GM23248 (cell line): Measurements from ENCODE around the gene UBR2. TPM values are rescaled to one million over a fixed set of nuclear protein-coding genes. Genes with fewer than 3 reads are reported as not detected.
A peak's percentile ranks its signal among the peaks of the same experiment; 100 is the strongest.

Source experiments
- DNase-seq: peaks from one replicate; pipeline ENCODE4 v3.0.0-alpha.2; 2015
- H2AFZ ChIP-seq: fragments of 200-600 bp; sonication (generic); 2 replicates; pipeline ENCODE4 v1.6.1; 2016; ENCODE audit warnings: antibody characterized with exemption
- H3F3A ChIP-seq: fragments of 200-600 bp; sonication (generic); 2 replicates; pipeline ENCODE4 v1.6.1; 2016; ENCODE audit warnings: mild to moderate bottlenecking, antibody characterized with exemption, mixed run types; ENCODE audit not compliant: insufficient read depth
- H3K27ac ChIP-seq: fragments of 200-600 bp; sonication (generic); 2 replicates; pipeline ENCODE4 v1.5.1; 2016; ENCODE audit warnings: mild to moderate bottlenecking
- H3K27me3 ChIP-seq: fragments of 200-600 bp; sonication (generic); replicated peaks from 2 replicates; pipeline ENCODE4 v1.6.1; 2016; ENCODE audit warnings: mild to moderate bottlenecking; ENCODE audit not compliant: insufficient read depth
- H3K36me3 ChIP-seq: fragments of 200-600 bp; sonication (generic); 2 replicates; pipeline ENCODE4 v1.6.1; 2016; ENCODE audit warnings: low read depth, mild to moderate bottlenecking
- H3K4me1 ChIP-seq: fragments of 200-600 bp; sonication (generic); 2 replicates; pipeline ENCODE4 v1.6.1; 2016; ENCODE audit warnings: mild to moderate bottlenecking; ENCODE audit not compliant: insufficient read depth
- H3K4me2 ChIP-seq: fragments of 200-600 bp; sonication (generic); one replicate; pipeline ENCODE4 v1.6.1; 2016; ENCODE audit warnings: mild to moderate bottlenecking; ENCODE audit not compliant: unreplicated experiment
- H3K4me3 ChIP-seq: fragments of 200-600 bp; sonication (generic); 2 replicates; pipeline ENCODE4 v1.5.1; 2016; ENCODE audit warnings: mild to moderate bottlenecking
- H3K79me2 ChIP-seq: fragments of 200-600 bp; sonication (generic); 2 replicates; pipeline ENCODE4 v1.6.1; 2016; ENCODE audit warnings: mild to moderate bottlenecking; ENCODE audit not compliant: insufficient read depth
- H3K9ac ChIP-seq: fragments of 200-600 bp; sonication (generic); 2 replicates; pipeline ENCODE4 v1.6.1; 2016; ENCODE audit warnings: mild to moderate bottlenecking
- H3K9me2 ChIP-seq: fragments of 200-600 bp; sonication (generic); 2 replicates; pipeline ENCODE4 v1.6.1; 2016; ENCODE audit warnings: mixed run types, mild to moderate bottlenecking, moderate library complexity; ENCODE audit not compliant: insufficient read depth
- H3K9me3 ChIP-seq: fragments of 200-600 bp; sonication (generic); one replicate; pipeline ENCODE4 v1.6.1; 2017; ENCODE audit warnings: low read depth
- H4K20me1 ChIP-seq: fragments of 200-600 bp; sonication (generic); 2 replicates; pipeline ENCODE4 v1.6.0; 2016; ENCODE audit not compliant: insufficient read depth
- EZH2 ChIP-seq: fragments of 200-600 bp; sonication (generic); IDR thresholded peaks from 2 replicates; pipeline ENCODE4 v1.6.1; 2018; ENCODE audit warnings: antibody characterized with exemption, mild to moderate bottlenecking; ENCODE audit not compliant: insufficient read depth, poor library complexity, severe bottlenecking
- EZH2phosphoT487 ChIP-seq: fragments of 200-600 bp; sonication (generic); IDR thresholded peaks from 2 replicates; pipeline ENCODE4 v1.6.1; 2018; ENCODE audit warnings: antibody characterized with exemption, moderate library complexity, mild to moderate bottlenecking, low read depth; ENCODE audit not compliant: insufficient read depth
- WGBS, 2 experiments: methylation state at CpG; one replicate each; pipeline ENCODE4 v1.1.6; 2015 to 2017; ENCODE audit warnings: low lambda C conversion rate in 2 of 2, low coverage in 1 of 2; ENCODE audit errors: missing lambda C conversion rate in 2 of 2; 5-methylcytosine and 5-hydroxymethylcytosine counted together
- in situ Hi-C: fragments of 300-500 bp; cut with MboI; formaldehyde crosslinking; loops from 2 replicates; pipeline ENCODE4 v1.15.0; 2020
- polyA plus RNA-seq: library from polyadenylated mRNA; unstranded; fragments of >200 nt; fragmentation: Nextera tagmentation; extraction: Ambion mirVana; gene quantifications from 2 replicates; pipeline ENCODE4 v1.2.1, GENCODE V29; 2016
- total RNA-seq: library from RNA; depleted of rRNA; stranded (reverse); fragments of >200 nt; shearing (Covaris generic); gene quantifications from 2 replicates; pipeline ENCODE4 v1.2.3, GENCODE V29; 2014; rRNA removed

The UBR2 gene
- 23.3 and 24.8 TPM in 2 replicates for total RNA-seq
- polyA plus RNA-seq: 8.0 and 8.5 TPM in 2 replicates

DNA sequence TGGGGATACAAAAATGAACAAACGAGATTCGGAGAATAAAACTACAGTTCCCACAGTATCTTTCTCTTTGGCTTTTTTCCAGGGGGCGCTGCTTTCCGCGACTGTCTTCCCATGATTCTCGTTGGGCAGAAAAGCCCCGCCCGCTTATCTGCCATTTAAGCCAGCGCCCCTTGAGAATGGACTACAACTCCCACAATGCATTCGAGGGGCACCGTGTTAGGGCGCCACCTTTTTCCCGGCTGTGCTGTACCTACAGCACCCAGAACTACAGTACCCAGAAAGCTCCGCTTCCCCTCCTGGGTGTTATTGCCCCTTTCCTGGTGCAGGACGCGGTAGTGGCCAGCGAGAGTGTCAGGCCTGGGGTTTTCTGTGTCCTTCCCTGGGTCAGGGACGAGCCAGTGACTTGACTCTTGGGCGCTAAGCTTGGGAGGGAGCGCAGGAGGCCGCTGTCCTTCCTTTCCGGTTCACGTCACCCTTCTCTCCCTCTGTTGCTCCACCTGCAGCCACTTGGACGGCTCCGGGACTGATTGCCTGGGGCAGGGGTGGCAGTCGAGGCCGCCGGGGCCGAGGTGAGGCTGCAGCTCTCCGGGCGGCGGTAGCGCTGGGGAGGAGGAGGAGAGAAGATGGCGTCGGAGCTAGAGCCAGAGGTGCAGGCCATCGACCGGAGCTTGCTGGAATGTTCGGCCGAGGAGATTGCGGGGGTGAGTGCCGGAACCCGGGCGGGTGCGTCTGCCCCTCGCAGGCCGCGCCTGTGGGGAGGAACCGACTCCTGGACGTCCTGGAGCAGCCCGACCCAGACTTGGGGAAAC, at the start of gene UBR2:
Gene UBR2 (plus strand): TSS at position 333 of the 809 bp plus-strand sequence. CDS start 291 bp downstream, at position 624.
- peaks cover 9% of the 10 kb centered on the region; the same call in 1 of the 2 replicates for H3K4me1 ChIP-seq
- peak within 1 kb of the TSS; percentile 98 for H2AFZ ChIP-seq
- H3K27ac ChIP-seq: peak within 1 kb of the TSS; percentile 94
- H3K36me3 ChIP-seq: no peaks in the 10 kb centered on the region
- WGBS, 2 experiments: 0 to 1% methylated on average over 41 to 46 of the region's 50 CpGs
- peak within 1 kb of the TSS; percentile 95 for H3K4me2 ChIP-seq
- H3K9ac ChIP-seq: peak within 1 kb of the TSS; percentile 97
- no peaks in the 10 kb centered on the region for H4K20me1 ChIP-seq
- in situ Hi-C loops: no loop called here
- no peaks in the 10 kb centered on the region for H3K9me2 ChIP-seq
- TF ChIP-seq EZH2phosphoT487: no peak
- TF ChIP-seq EZH2: no peak
- peaks cover 50% of the 10 kb centered on the region for H3K79me2 ChIP-seq
- peak within 1 kb of the TSS; percentile 99 for H3K4me3 ChIP-seq
- peaks cover 11% of the 10 kb centered on the region for H3F3A ChIP-seq
- no peaks in the 10 kb centered on the region for H3K27me3 ChIP-seq
- peak; percentile 99 for DNase-seq
- no peaks in the 10 kb centered on the region for H3K9me3 ChIP-seq

DNA sequence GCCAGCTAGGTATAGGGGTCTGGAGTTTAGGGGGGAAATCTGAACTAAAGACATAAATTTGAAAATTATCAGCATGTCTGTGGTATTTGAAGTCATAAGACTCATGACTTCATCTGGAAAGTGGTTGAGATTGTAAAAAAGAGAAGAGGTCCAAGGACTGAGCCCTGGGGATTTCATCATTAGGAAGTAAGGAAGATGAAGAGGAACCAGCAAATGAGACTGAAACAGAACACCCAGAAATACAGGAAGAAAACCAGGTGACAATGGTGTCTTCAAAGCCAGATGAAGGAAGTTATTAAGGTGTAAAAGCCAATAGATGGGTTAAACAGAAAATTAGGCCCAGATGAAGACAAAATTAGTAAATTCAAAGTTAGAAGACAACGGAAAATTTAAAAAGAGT, 49.1 kb upstream of the UBR2 start:
- in situ Hi-C loops: no loop called here
- no peak for DNase-seq

DNA sequence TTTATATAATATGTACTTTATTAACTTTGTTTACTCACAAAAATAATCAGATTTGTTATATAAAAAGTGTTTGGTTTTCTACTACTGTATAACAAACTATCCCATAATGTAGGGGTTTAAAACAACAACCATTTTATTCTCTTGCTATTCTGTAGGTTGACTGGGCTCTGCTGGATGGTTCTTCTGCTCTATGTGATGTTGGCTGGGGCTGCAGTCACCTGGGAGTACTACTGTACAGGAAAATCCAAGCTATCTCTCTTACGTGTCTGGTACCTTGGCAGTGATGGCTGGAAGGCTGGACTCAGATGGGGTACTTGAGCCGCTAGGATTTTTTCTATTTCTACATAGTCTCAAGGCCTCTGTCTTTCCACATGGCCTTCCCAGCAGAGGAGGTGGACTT, 44.0 kb upstream of the UBR2 start:
- no peaks in the 10 kb centered on the region for H3K36me3 ChIP-seq
- in situ Hi-C loops: no loop called here
- H3K9me3 ChIP-seq: no peaks in the 10 kb centered on the region
- no peaks in the 10 kb centered on the region for H4K20me1 ChIP-seq
- no peak overlapping the region for H3K4me2 ChIP-seq
- no peak for DNase-seq
- no peak overlapping the region for H3K4me3 ChIP-seq
- no peak overlapping the region for H2AFZ ChIP-seq
- no peaks in the 10 kb centered on the region for H3K27me3 ChIP-seq
- H3K79me2 ChIP-seq: no peaks in the 10 kb centered on the region
- 98 to 100% methylated on average over 2 of the region's 2 CpGs for WGBS, 2 experiments
- TF ChIP-seq EZH2 (no peak), EZH2phosphoT487 (no peak)
- peaks cover 25% of the 10 kb centered on the region for H3F3A ChIP-seq
- H3K27ac ChIP-seq: no peak overlapping the region
- H3K4me1 ChIP-seq: peaks cover 21% of the 10 kb centered on the region
- H3K9ac ChIP-seq: no peak overlapping the region
- H3K9me2 ChIP-seq: no peaks in the 10 kb centered on the region

More for the DNA sequence above, 49.1 kb upstream of the UBR2 start:
- 0 out of 2 replicates have a peak, but pooled peaks cover 6% of the 10 kb centered on the region for H3K4me1 ChIP-seq
- H3K27ac ChIP-seq: no peak overlapping the region
- no peak overlapping the region for H3K4me2 ChIP-seq
- H3K79me2 ChIP-seq: no peaks in the 10 kb centered on the region
- H3K9me3 ChIP-seq: no peaks in the 10 kb centered on the region
- TF ChIP-seq EZH2phosphoT487: no peak
- TF ChIP-seq EZH2: no peak
- H3K27me3 ChIP-seq: no peaks in the 10 kb centered on the region
- H2AFZ ChIP-seq: no peak overlapping the region
- H3F3A ChIP-seq: peaks cover 5% of the 10 kb centered on the region; the same call in 1 of the 2 replicates
- H3K9me2 ChIP-seq: no peaks in the 10 kb centered on the region
- no peak overlapping the region for H3K4me3 ChIP-seq
- no peaks in the 10 kb centered on the region for H3K36me3 ChIP-seq
- WGBS, 2 experiments: 68 to 82% methylated on average over 1 of the region's 1 CpG
- no peak overlapping the region for H3K9ac ChIP-seq
- H4K20me1 ChIP-seq: no peaks in the 10 kb centered on the region

DNA sequence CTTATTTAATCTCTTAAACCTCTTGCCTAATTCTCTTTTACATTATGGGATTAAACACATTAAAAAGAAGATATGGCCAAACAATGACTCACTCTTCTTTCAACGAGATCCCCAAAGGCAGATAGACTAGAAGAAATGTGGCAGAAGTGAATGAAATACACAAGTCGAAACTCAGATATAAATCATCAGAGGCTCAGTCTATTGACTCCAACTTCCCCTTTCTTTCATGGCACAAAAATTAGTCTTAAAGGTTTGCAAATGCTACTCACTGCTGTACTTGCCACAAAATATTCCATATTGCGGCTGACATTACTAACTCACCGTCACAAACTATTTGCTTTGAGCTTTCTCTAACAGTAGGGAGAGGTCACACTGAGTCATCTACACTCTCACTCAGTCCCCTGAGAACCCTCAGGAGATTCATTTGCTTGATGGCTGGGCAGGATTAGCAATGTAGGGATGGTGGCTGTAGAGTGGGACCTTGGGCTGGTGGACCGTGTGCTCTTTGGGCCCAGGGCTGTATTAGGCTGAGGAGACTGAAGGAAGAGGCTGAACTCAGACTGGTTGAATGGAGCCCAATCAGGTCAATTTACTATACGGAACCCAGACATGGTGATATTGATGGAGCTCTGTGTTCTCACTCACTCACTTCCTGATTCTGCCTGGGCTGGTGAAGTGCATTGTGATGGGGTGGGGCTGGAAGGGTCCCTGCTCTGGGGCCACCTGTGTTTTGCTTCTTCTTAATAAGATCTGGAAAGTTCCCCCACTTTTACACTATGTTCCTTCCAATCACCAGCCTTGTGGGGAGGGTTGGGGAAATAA, 42.8 kb upstream of the UBR2 start:
- peak; percentile 92 for DNase-seq
- H3K4me1 ChIP-seq: peaks cover 21% of the 10 kb centered on the region
- H3K4me2 ChIP-seq: peak overlapping the region; percentile 53
- no peaks in the 10 kb centered on the region for H3K9me2 ChIP-seq
- H3K9me3 ChIP-seq: no peaks in the 10 kb centered on the region
- H3K4me3 ChIP-seq: no peak overlapping the region
- no peak overlapping the region for H3K9ac ChIP-seq
- no peaks in the 10 kb centered on the region for H3K27me3 ChIP-seq
- peaks cover 25% of the 10 kb centered on the region for H3F3A ChIP-seq
- 33% methylated on average over 6 of the region's 6 CpGs for WGBS, 2 experiments
- no peak overlapping the region for H2AFZ ChIP-seq
- H3K27ac ChIP-seq: peak overlapping the region; percentile 62
- TF ChIP-seq EZH2 (no peak), EZH2phosphoT487 (no peak)
- in situ Hi-C loops: no loop called here
- H3K36me3 ChIP-seq: no peaks in the 10 kb centered on the region
- no peaks in the 10 kb centered on the region for H3K79me2 ChIP-seq
- no peaks in the 10 kb centered on the region for H4K20me1 ChIP-seq
